Mesothelial cell of epicardium (in vitro differentiated cells): ENCODE results near the gene TMPRSS6. TPM values are rescaled to one million over a fixed set of nuclear protein-coding genes. Genes with fewer than 3 reads are reported as not detected.
"Not testable (repeated sequence)": the region's sequence is repeated elsewhere in the genome, so short reads cannot be mapped to it uniquely, and the experiment has no call there.

Source experiments
- DNase-seq, 2 experiments: peaks; one replicate each; pipeline ENCODE4 v3.0.0; 2021; ENCODE audit warnings: low spot score in 2 of 2; ENCODE audit not compliant: unreplicated experiment in 2 of 2
- H3K27ac Mint-ChIP-seq: 2 replicates; pipeline ENCODE4 v1.8.0; 2021; ENCODE audit warnings: mixed read lengths
- H3K27me3 Mint-ChIP-seq: 2 replicates; pipeline ENCODE4 v1.8.0; 2021; ENCODE audit warnings: low read depth, mixed read lengths
- H3K36me3 Mint-ChIP-seq: 2 replicates; pipeline ENCODE4 v1.8.0; 2021; ENCODE audit warnings: mixed read lengths
- H3K4me1 Mint-ChIP-seq: 2 replicates; pipeline ENCODE4 v1.8.0; 2021; ENCODE audit warnings: mixed read lengths
- H3K4me3 Mint-ChIP-seq: 2 replicates; pipeline ENCODE4 v1.8.0; 2021; ENCODE audit warnings: mild to moderate bottlenecking, moderate library complexity, mixed read lengths
- H3K9me3 Mint-ChIP-seq: 2 replicates; pipeline ENCODE4 v1.8.0; 2021; ENCODE audit warnings: mixed read lengths
- CTCF ChIP-seq: fragments of 200-600 bp; sonication (generic); IDR thresholded peaks from one replicate; pipeline ENCODE4 v1.5.0; 2021; ENCODE audit warnings: antibody characterized with exemption; ENCODE audit not compliant: unreplicated experiment
- total RNA-seq: library from RNA; stranded (reverse); gene quantifications from 3 replicates; pipeline ENCODE4 v1.2.1, GENCODE V29; 2021

Gene TMPRSS6
- total RNA-seq, 1 donor from 2014 or later, result not detected

- no peaks in the 10 kb centered on the region for H3K4me1 Mint-ChIP-seq
- no peaks in the 10 kb centered on the region for H3K36me3 Mint-ChIP-seq
- no peaks in the 10 kb centered on the region for H3K9me3 Mint-ChIP-seq
- DNase-seq, result no peak
- no peak overlapping the region for H3K4me3 Mint-ChIP-seq
- H3K27ac Mint-ChIP-seq, result no peak overlapping the region
- no peak for TF ChIP-seq CTCF
- H3K27me3 Mint-ChIP-seq, result peaks cover 20% of the 10 kb centered on the region
Observed at GRCh38 chr22:37072673-37073072, 36.8 kb downstream of the TMPRSS6 start.

DNA sequence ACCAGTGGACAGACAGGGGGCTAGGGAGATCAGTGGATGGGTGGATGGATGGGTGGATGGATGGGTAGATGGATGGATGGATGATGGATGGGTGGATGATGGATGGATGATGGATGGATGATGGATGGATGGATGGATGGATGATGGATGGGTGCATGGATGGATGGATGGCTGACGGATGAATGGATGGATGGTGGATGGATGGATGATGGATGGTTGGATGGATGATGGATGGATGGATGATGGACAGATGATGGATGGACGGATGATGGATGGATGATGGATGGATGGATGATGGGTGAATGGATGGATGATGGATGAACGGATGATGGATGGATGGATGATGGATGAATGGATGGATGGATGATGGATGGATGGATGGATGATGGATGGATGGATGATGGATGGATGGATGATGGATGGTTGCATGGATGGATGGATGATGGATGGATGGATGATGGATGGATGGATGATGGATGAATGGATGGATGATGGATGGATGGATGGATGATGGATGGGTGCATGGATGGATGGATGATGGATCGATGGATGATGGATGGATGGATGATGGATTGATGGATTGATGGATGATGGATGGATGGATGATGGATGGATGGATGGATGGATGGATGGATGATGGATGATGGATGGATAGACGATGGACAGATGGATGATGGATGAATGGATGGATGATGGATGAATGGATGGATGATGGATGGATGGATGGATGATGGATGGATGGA, 37.5 kb downstream of the TMPRSS6 start:
- not testable (repeated sequence) for H3K9me3 Mint-ChIP-seq, H3K4me3 Mint-ChIP-seq, H3K4me1 Mint-ChIP-seq, DNase-seq, H3K27ac Mint-ChIP-seq, H3K36me3 Mint-ChIP-seq
- H3K27me3 Mint-ChIP-seq, result peaks cover 22% of the 10 kb centered on the region

DNA sequence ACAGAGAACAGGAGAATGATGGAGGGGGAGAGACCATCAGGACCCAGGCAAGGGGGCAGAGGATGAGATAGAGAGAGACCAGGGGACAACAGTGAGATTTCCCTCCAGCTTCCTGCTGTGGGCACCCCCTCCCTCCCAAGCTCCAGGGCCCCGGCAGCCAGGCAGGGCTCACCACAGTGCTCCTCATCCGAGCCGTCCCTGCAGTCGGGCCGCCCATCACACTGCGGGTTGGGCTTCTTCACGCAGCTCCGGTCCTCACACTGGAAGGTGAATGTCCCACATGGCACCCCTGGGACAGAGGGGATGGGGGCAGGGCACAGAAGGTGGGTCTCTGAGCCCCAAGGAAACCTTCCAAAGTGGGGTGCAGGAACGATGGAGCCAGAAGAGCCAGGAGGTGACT, 38.8 kb downstream of the TMPRSS6 start:
- Mint-ChIP-seq H3K36me3 (no peaks in the 10 kb centered on the region), H3K4me1 (no peaks in the 10 kb centered on the region), H3K27me3 (peaks cover 28% of the 10 kb centered on the region), H3K4me3 (no peak overlapping the region), H3K9me3 (no peaks in the 10 kb centered on the region), H3K27ac (no peak overlapping the region)
- TF ChIP-seq CTCF, result no peak
- no peak for DNase-seq

DNA sequence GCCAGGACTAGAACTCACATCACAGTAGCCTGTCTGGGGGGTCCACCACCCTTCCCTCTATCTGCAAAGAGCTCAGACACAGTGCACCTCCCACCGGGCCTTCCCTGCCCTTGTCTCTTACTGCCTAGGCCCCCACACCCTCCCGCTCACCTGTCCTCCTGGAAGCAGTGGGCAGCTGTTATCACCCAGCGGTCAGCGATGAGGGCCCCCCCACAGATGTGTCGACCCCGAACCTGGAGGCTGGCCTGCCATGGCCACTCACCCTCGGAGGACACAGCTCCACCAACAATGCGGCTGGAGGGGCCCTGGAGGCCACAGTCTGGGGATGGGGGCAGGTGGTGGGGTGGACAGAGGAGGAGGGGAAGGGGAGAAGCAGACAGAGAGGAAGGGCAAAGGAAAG, 39.2 kb downstream of the TMPRSS6 start:
- no peak overlapping the region for H3K4me3 Mint-ChIP-seq
- H3K4me1 Mint-ChIP-seq, result no peaks in the 10 kb centered on the region
- DNase-seq, result no peak
- peaks cover 28% of the 10 kb centered on the region for H3K27me3 Mint-ChIP-seq
- no peak overlapping the region for H3K27ac Mint-ChIP-seq
- no peak for TF ChIP-seq CTCF
- H3K36me3 Mint-ChIP-seq, result no peaks in the 10 kb centered on the region
- no peaks in the 10 kb centered on the region for H3K9me3 Mint-ChIP-seq

- Mint-ChIP-seq H3K9me3 (no peaks in the 10 kb centered on the region), H3K27me3 (peaks cover 28% of the 10 kb centered on the region), H3K27ac (no peak overlapping the region), H3K4me3 (no peak overlapping the region), H3K4me1 (no peaks in the 10 kb centered on the region), H3K36me3 (no peaks in the 10 kb centered on the region)
- DNase-seq, result no peak
- TF ChIP-seq CTCF, result no peak
Observed at GRCh38 chr22:37069719-37070118, 39.8 kb downstream of the TMPRSS6 start.

GRCh38 chr22:37069319-37069718, 40.2 kb downstream of the TMPRSS6 start:
- peaks cover under 1% of the 10 kb centered on the region for H3K4me1 Mint-ChIP-seq
- no peak overlapping the region for H3K4me3 Mint-ChIP-seq
- H3K36me3 Mint-ChIP-seq, result no peaks in the 10 kb centered on the region
- H3K27me3 Mint-ChIP-seq, result peaks cover 28% of the 10 kb centered on the region
- no peak for TF ChIP-seq CTCF
- no peaks in the 10 kb centered on the region for H3K9me3 Mint-ChIP-seq
- no peak for DNase-seq
- H3K27ac Mint-ChIP-seq, result no peak overlapping the region
